Measurements from ENCODE around the gene EVC. TPM values are rescaled to one million over a fixed set of nuclear protein-coding genes. Genes with fewer than 3 reads are reported as not detected.

Gene EVC
- total and polyA plus RNA-seq, 9 donors = 16.4 to 63.5 (median 47.6) TPM

GRCh38 chr4:5715357-5715756 lies 4.4 kb downstream of the EVC start:
- intact Hi-C loops (cut with DNase I) = no loop called here
- H3K4me3 ChIP-seq = no peak overlapping the region
- H3K4me1 ChIP-seq (ENCODE audit: insufficient read depth) = peaks cover 6% of the 10 kb centered on the region
- H3K9me3 ChIP-seq = no peaks in the 10 kb centered on the region
- H3K36me3 ChIP-seq = no peaks in the 10 kb centered on the region
- H3K27me3 ChIP-seq = no peaks in the 10 kb centered on the region
- TF ChIP-seq EP300 (IDR thresholded peaks at IDR 0.05) (no peak), POLR2A (IDR thresholded peaks at IDR 0.05) (no peak)
- TF ChIP-seq, protein P1, sequence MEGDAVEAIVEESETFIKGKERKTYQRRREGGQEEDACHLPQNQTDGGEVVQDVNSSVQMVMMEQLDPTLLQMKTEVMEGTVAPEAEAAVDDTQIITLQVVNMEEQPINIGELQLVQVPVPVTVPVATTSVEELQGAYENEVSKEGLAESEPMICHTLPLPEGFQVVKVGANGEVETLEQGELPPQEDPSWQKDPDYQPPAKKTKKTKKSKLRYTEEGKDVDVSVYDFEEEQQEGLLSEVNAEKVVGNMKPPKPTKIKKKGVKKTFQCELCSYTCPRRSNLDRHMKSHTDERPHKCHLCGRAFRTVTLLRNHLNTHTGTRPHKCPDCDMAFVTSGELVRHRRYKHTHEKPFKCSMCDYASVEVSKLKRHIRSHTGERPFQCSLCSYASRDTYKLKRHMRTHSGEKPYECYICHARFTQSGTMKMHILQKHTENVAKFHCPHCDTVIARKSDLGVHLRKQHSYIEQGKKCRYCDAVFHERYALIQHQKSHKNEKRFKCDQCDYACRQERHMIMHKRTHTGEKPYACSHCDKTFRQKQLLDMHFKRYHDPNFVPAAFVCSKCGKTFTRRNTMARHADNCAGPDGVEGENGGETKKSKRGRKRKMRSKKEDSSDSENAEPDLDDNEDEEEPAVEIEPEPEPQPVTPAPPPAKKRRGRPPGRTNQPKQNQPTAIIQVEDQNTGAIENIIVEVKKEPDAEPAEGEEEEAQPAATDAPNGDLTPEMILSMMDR (IDR thresholded peaks at IDR 0.05) = no peak
- 48 to 74% (median 49%) methylated on average over 2 of the region's 2 CpGs for WGBS, 3 donors
- no peak overlapping the region for H3K27ac ChIP-seq
- no peak for DNase-seq

DNA sequence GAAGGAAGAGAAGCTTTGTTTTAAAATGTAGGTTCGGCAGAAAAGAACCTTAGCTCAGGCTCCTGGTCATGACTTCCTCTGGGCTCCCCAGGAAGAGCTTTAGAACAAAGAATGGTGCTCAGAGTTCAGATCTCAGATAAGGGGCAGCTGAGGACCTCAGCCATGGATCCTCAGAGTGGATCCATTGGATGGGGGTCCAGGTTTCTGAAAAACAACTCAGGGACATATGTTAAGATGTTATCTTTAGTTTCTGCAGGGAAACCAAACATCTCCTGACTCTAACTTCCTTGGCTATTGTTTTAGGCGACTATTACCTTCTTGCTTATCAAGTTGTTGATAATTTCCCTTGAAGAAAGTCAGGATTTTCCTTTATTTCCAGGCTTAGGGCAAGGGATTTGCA lies 5.4 kb downstream of the EVC start:
- no peaks in the 10 kb centered on the region for H3K9me3 ChIP-seq
- no peak overlapping the region for H3K27ac ChIP-seq
- TF ChIP-seq EP300 (IDR thresholded peaks at IDR 0.05) = no peak
- TF ChIP-seq, protein P1 (IDR thresholded peaks at IDR 0.05) = no peak
- no peak for TF ChIP-seq POLR2A (IDR thresholded peaks at IDR 0.05)
- no peak for DNase-seq
- peaks cover 5% of the 10 kb centered on the region for H3K4me1 ChIP-seq (ENCODE audit: insufficient read depth)
- 77 to 87% (median 85%) methylated on average over 2 of the region's 2 CpGs for WGBS, 3 donors
- H3K27me3 ChIP-seq = no peaks in the 10 kb centered on the region
- intact Hi-C loops (cut with DNase I) = no loop called here
- H3K4me3 ChIP-seq = no peak overlapping the region
- no peaks in the 10 kb centered on the region for H3K36me3 ChIP-seq

DNA sequence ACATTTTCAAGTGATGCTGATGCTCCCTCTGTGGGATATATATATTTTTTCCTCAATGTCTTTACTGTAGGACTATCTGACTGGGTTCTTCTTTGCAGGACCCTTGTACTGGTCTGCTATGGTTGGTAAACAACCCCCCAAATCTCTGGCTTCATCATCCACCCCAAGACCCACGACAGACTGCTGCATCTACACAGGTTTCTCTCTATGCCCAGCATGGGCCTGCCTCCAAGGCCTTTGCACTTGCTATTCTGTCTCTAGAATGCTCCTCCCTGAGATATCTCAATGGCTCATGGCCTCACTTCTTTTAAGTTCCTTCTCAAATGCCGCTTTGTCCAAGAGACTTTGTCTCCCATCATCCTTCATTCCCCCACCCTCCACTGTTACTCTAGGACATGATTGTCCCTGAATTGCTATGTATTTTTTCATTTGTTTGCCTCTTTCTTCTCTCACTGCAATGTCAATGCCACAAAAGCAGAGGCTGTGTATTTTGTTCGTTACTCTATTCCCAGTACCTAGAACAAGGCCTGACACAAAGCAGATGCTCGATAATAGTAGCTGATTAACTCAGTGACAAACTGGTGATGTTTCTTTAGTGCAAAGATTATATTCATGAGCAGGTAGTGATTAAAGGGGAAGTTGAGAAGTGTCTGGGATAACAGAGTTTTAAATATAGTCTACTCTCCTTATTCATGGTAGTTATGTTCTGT lies 6.6 kb downstream of the EVC start:
- intact Hi-C loops (cut with DNase I) = no loop called here
- Histone ChIP-seq H3K36me3 (no peaks in the 10 kb centered on the region), H3K9me3 (no peaks in the 10 kb centered on the region), H3K27me3 (no peaks in the 10 kb centered on the region), H3K27ac (no peak overlapping the region), H3K4me1 (ENCODE audit: insufficient read depth) (no peaks in the 10 kb centered on the region), H3K4me3 (no peak overlapping the region)
- TF ChIP-seq POLR2A (IDR thresholded peaks at IDR 0.05) (no peak), EP300 (IDR thresholded peaks at IDR 0.05) (no peak)
- TF ChIP-seq, protein P1 (IDR thresholded peaks at IDR 0.05) = no peak
- 93 to 98% (median 95%) methylated on average over 4 of the region's 4 CpGs for WGBS, 3 donors
- no peak for DNase-seq

DNA sequence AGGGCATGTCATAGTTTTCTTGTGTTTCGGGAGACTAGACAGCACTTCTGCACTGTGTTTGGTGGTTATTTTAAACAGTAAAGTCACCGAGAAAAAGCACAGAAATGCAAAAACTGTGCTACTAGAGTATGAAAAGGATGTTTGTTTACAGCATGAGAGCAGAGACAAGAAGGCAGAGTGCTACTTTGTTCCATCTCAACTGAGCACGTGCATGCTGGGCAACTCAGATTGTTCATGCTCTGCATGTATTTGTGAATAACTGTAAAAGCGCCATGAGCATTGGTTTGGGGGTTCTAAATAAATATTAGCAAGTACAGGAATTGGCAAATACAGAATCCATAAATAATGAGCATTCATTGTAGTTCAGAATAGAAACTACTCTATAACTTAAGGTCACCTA lies 7.4 kb downstream of the EVC start:
- no peaks in the 10 kb centered on the region for H3K27me3 ChIP-seq
- no peaks in the 10 kb centered on the region for H3K36me3 ChIP-seq
- intact Hi-C loops (cut with DNase I) = no loop called here
- H3K4me3 ChIP-seq = no peak overlapping the region
- TF ChIP-seq, protein P1 (IDR thresholded peaks at IDR 0.05) = no peak
- TF ChIP-seq POLR2A (IDR thresholded peaks at IDR 0.05) (no peak), EP300 (IDR thresholded peaks at IDR 0.05) (no peak)
- no peaks in the 10 kb centered on the region for H3K9me3 ChIP-seq
- H3K4me1 ChIP-seq (ENCODE audit: insufficient read depth) = no peaks in the 10 kb centered on the region
- no peak overlapping the region for H3K27ac ChIP-seq
- no peak for DNase-seq
- 53 to 68% (median 57%) methylated on average over 4 of the region's 4 CpGs for WGBS, 3 donors
